RWPE2 (cell line): Measurements from ENCODE around the gene ZNF202.

Experiments
- ATAC-seq: fragments of 200-7000 bp; cut with Tn5 transposase; 3 replicates; pipeline ENCODE4 v1.9.1; 2021; ENCODE audit warnings: low read depth
- DNase-seq: peaks from one replicate; pipeline ENCODE4 v3.0.0-alpha.2; 2020; ENCODE audit warnings: low spot score
- H3K27ac ChIP-seq: fragments of 450-650 bp; 2 replicates; pipeline ENCODE4 v1.5.1; 2017; ENCODE audit warnings: mild to moderate bottlenecking; ENCODE audit not compliant: poor library complexity, severe bottlenecking
- H3K27me3 ChIP-seq: fragments of 250-450 bp; sonication (Bioruptor Pico); 2 replicates; pipeline ENCODE4 v1.5.1; 2021; ENCODE audit warnings: mild to moderate bottlenecking, moderate library complexity; ENCODE audit not compliant: insufficient read depth, poor library complexity, severe bottlenecking
- H3K36me3 ChIP-seq: fragments of 250-450 bp; sonication (Bioruptor Pico); 2 replicates; pipeline ENCODE4 v1.5.1; 2020; ENCODE audit warnings: low read depth, mild to moderate bottlenecking, moderate library complexity
- H3K4me1 ChIP-seq: fragments of 250-450 bp; sonication (Bioruptor Pico); 2 replicates; pipeline ENCODE4 v1.5.1; 2021; ENCODE audit warnings: mild to moderate bottlenecking, moderate library complexity; ENCODE audit not compliant: insufficient read depth, poor library complexity, severe bottlenecking
- H3K4me3 ChIP-seq: fragments of 250-450 bp; sonication (Bioruptor Pico); 2 replicates; pipeline ENCODE4 v1.5.1; 2021; ENCODE audit warnings: mild to moderate bottlenecking, moderate library complexity; ENCODE audit not compliant: severe bottlenecking
- H3K9me3 ChIP-seq: fragments of 250-450 bp; sonication (Bioruptor Pico); 2 replicates; pipeline ENCODE4 v1.5.1; 2021; ENCODE audit warnings: mild to moderate bottlenecking, moderate library complexity; ENCODE audit not compliant: severe bottlenecking
- TF ChIP-seq, protein P1 (sequence below): fragments of 450-650 bp; IDR thresholded peaks from one replicate; pipeline ENCODE4 v1.5.1; 2017; ENCODE audit warnings: mild to moderate bottlenecking, moderate library complexity; ENCODE audit not compliant: poor library complexity, severe bottlenecking

Gene ZNF202

GRCh38 chr11:123736769-123737168, 4.7 kb downstream of the ZNF202 start:
- ATAC-seq = no peak
- Histone ChIP-seq H3K27ac (no peak overlapping the region), H3K4me3 (no peak overlapping the region), H3K4me1 (peaks cover 5% of the 10 kb centered on the region), H3K9me3 (no peaks in the 10 kb centered on the region), H3K36me3 (peaks cover 56% of the 10 kb centered on the region), H3K27me3 (no peaks in the 10 kb centered on the region)
- no peak for DNase-seq
- TF ChIP-seq, protein P1, sequence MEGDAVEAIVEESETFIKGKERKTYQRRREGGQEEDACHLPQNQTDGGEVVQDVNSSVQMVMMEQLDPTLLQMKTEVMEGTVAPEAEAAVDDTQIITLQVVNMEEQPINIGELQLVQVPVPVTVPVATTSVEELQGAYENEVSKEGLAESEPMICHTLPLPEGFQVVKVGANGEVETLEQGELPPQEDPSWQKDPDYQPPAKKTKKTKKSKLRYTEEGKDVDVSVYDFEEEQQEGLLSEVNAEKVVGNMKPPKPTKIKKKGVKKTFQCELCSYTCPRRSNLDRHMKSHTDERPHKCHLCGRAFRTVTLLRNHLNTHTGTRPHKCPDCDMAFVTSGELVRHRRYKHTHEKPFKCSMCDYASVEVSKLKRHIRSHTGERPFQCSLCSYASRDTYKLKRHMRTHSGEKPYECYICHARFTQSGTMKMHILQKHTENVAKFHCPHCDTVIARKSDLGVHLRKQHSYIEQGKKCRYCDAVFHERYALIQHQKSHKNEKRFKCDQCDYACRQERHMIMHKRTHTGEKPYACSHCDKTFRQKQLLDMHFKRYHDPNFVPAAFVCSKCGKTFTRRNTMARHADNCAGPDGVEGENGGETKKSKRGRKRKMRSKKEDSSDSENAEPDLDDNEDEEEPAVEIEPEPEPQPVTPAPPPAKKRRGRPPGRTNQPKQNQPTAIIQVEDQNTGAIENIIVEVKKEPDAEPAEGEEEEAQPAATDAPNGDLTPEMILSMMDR = no peak

DNA sequence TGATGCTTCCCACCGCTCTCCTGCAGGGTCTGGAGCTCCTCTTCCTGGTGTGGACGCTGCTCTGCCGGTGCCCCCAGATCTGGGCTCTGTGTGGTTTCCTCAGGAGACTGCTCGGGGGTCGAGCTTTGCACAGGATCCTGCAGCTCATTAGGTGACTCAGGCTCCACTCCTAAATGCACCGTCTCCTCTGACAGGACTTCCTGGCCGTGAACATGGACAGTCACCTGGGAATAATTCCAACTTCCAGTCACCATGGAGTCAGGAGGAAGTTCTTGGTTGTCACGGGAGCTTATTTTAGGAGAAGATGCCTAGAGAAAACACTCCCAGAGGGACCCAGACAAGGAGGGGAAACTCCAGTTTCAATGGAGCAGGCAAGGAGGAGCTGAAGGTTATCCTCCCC, 11.9 kb downstream of the ZNF202 start:
- peaks cover 67% of the 10 kb centered on the region for H3K36me3 ChIP-seq

DNA sequence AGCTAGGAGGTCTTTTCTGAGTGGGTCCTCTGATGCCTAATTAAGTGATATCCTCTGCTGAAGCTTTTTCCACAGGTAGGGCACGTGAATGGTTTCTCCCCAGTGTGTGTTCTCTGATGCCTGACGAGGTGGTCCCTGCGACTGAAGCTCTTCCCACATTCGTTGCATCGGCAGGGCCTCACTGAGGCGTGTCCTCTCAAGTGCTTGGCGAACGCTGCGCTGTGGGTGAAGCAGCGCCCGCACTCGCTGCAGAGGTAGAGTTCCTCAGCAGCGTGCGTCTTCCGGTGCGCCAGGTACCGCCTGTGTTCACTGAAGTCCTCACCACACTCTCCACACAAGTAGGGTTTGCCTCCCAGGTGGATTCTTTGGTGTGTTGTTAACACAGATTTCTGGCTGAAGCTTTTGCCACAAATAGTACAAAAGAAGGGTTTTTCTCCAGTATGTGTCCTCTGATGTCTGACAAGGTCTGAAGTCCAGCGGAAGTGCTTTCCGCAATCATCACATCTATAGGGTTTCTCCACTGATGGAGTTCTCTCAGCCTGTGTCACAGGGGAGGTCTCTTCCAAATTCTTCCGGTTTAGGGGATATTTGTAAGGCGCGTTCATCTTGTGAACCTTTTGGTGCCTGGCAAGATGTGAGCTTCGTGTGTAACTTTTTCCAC, 15.3 kb downstream of the ZNF202 start:
- no peak overlapping the region for H3K4me3 ChIP-seq
- H3K27ac ChIP-seq = no peak overlapping the region
- ATAC-seq = no peak
- DNase-seq = no peak
- H3K36me3 ChIP-seq = peaks cover 63% of the 10 kb centered on the region
- peaks cover 2% of the 10 kb centered on the region for H3K9me3 ChIP-seq
- no peaks in the 10 kb centered on the region for H3K27me3 ChIP-seq
- no peaks in the 10 kb centered on the region for H3K4me1 ChIP-seq
- TF ChIP-seq, protein P1 = no peak

More for the DNA sequence above, 11.9 kb downstream of the ZNF202 start:
- no peaks in the 10 kb centered on the region for H3K4me1 ChIP-seq
- DNase-seq (no peak), ATAC-seq (no peak)
- no peaks in the 10 kb centered on the region for H3K27me3 ChIP-seq
- no peak overlapping the region for H3K27ac ChIP-seq
- H3K9me3 ChIP-seq = peaks cover 2% of the 10 kb centered on the region
- H3K4me3 ChIP-seq = no peak overlapping the region
- TF ChIP-seq, protein P1 = no peak

DNA sequence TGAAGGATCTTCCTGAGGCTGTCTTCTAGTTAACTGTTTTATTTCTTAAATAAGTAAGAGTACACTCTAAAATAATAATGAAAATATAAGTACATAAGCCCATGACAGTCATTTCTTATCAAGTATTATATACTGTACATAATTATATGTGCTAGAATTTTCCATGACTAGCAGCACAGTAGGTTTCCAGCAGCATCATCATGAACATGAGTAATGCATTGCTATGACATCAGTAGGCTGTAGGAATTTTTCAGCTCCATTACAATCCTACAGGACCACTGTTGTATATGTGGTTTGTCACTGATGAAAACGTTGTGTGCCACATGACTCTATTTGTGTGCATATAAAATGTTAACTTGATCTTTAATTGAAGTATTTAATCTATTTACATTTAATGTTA, 22.0 kb downstream of the ZNF202 start:
- ATAC-seq = peak; percentile 56; the same call in 2 of the 3 replicates
- Histone ChIP-seq H3K9me3 (no peaks in the 10 kb centered on the region), H3K36me3 (no peaks in the 10 kb centered on the region), H3K27ac (no peak overlapping the region), H3K4me3 (no peak overlapping the region), H3K4me1 (no peaks in the 10 kb centered on the region), H3K27me3 (peaks cover 14% of the 10 kb centered on the region)
- TF ChIP-seq, protein P1 = no peak
- DNase-seq = no peak

- no peaks in the 10 kb centered on the region for H3K9me3 ChIP-seq
- no peak for DNase-seq
- TF ChIP-seq, protein P1 = no peak
- H3K36me3 ChIP-seq = no peaks in the 10 kb centered on the region
- H3K4me3 ChIP-seq = no peak overlapping the region
- no peak overlapping the region for H3K27ac ChIP-seq
- ATAC-seq = no peak
- no peaks in the 10 kb centered on the region for H3K4me1 ChIP-seq
- peaks cover 14% of the 10 kb centered on the region for H3K27me3 ChIP-seq
These were observed 23.0 kb downstream of the ZNF202 start for GRCh38 chr11:123718469-123718868.
